ENCODE measurements around the gene IP6K3.

IP6K3 gene

GRCh38 chr6:33725891-33726673 is 20.6 kb downstream of the IP6K3 start:
- TF ChIP-seq CTCF (IDR thresholded peaks at IDR 0.05; ENCODE audit: control insufficient read depth, insufficient read depth, low read depth, low read length, missing control alignments), result no peak
- no peak overlapping the region for H3K4me3 ChIP-seq (ENCODE audit: control insufficient read depth, low read depth, low read length)
- no peak for DNase-seq (ENCODE audit: low read depth)

- H3K4me3 ChIP-seq (ENCODE audit: control insufficient read depth, low read depth, low read length), result no peak overlapping the region
- TF ChIP-seq CTCF (IDR thresholded peaks at IDR 0.05; ENCODE audit: control insufficient read depth, insufficient read depth, low read depth, low read length, missing control alignments), result no peak
- DNase-seq (ENCODE audit: low read depth), result no peak
These were observed 21.5 kb downstream of the IP6K3 start for GRCh38 chr6:33725222-33725621.

- H3K4me3 ChIP-seq (ENCODE audit: control insufficient read depth, low read depth, low read length), result no peak overlapping the region
- DNase-seq (ENCODE audit: low read depth), result no peak
- TF ChIP-seq CTCF (IDR thresholded peaks at IDR 0.05; ENCODE audit: control insufficient read depth, insufficient read depth, low read depth, low read length, missing control alignments), result no peak
These were observed 22.3 kb downstream of the IP6K3 start for GRCh38 chr6:33724102-33725023.

- no peak for TF ChIP-seq CTCF (IDR thresholded peaks at IDR 0.05; ENCODE audit: control insufficient read depth, insufficient read depth, low read depth, low read length, missing control alignments)
- no peak for DNase-seq (ENCODE audit: low read depth)
- no peak overlapping the region for H3K4me3 ChIP-seq (ENCODE audit: control insufficient read depth, low read depth, low read length)
These were observed 23.2 kb downstream of the IP6K3 start for GRCh38 chr6:33723371-33724085.

GRCh38 chr6:33722103-33722623 is 24.5 kb downstream of the IP6K3 start:
- no peak for DNase-seq (ENCODE audit: low read depth)
- TF ChIP-seq CTCF (IDR thresholded peaks at IDR 0.05; ENCODE audit: control insufficient read depth, insufficient read depth, low read depth, low read length, missing control alignments), result no peak
- H3K4me3 ChIP-seq (ENCODE audit: control insufficient read depth, low read depth, low read length), result no peak overlapping the region

GRCh38 chr6:33721508-33721907 is 25.2 kb downstream of the IP6K3 start:
- no peak overlapping the region for H3K4me3 ChIP-seq (ENCODE audit: control insufficient read depth, low read depth, low read length)
- DNase-seq (ENCODE audit: low read depth), result no peak
- TF ChIP-seq CTCF (IDR thresholded peaks at IDR 0.05; ENCODE audit: control insufficient read depth, insufficient read depth, low read depth, low read length, missing control alignments), result no peak
